ENCODE data around the gene GARIN5A.
A peak's percentile ranks its signal among the peaks of the same experiment; 100 is the strongest.
"Not testable (repeated sequence)": the region's sequence is repeated elsewhere in the genome, so short reads cannot be mapped to it uniquely, and the experiment has no call there.

Gene GARIN5A

GRCh38 chr19:50486823-50487515 lies 10.3 kb upstream of the GARIN5A start:
- DNase-seq, result no peak

GRCh38 chr19:50485284-50485955 lies 8.8 kb upstream of the GARIN5A start:
- no peak for DNase-seq

- DNase-seq, result no peak
Observed at GRCh38 chr19:50482916-50483315, 6.3 kb upstream of the GARIN5A start.

- no peak for DNase-seq
Observed at GRCh38 chr19:50482271-50482855, 5.7 kb upstream of the GARIN5A start.

- DNase-seq, result no peak
Observed at GRCh38 chr19:50481351-50482149, 4.9 kb upstream of the GARIN5A start.

DNA sequence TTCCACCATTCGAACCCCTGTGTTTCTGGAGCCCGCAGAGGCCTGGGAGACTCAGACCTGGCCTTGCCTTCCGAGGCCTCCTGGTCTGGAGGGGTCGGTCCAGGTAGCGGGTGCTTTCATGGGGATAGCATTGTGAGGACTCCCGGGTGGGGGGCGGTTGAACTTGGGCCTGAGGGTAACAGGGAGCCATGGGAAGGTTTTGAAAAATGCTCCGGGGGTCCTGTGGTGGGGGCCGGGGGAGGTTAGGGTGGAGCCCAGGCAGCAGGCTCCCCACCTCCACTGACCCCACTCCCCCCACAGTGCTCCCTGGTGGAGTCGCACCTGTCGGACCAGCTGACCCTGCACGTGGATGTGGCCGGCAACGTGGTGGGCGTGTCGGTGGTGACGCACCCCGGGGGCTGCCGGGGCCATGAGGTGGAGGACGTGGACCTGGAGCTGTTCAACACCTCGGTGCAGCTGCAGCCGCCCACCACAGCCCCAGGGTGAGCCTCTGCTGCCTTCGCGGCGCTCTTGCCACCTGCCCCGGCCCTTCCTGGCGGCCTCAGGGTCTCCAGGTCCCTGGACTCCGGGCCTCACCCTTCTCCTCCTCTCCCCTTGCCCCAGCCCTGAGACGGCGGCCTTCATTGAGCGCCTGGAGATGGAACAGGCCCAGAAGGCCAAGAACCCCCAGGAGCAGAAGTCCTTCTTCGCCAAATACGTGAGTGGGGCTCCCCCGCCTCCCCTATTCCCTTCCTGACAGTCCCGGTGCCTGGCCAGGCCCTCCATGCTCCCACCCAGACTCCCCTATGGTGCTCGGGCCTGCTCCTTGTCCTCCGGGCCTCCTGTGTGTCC lies 3.8 kb upstream of the GARIN5A start:
- DNase-seq, result no peak

- no peak for DNase-seq
Observed at GRCh38 chr19:50479761-50480251, 3.2 kb upstream of the GARIN5A start.

- no peak for DNase-seq
Observed at GRCh38 chr19:50478901-50479715, 2.5 kb upstream of the GARIN5A start.

- no peak for DNase-seq
Observed at GRCh38 chr19:50477751-50478515, 1.3 kb upstream of the GARIN5A start.

- no peak for DNase-seq
Observed at GRCh38 chr19:50476907-50477238, 225 bp upstream of the GARIN5A start.

GRCh38 chr19:50475736-50476223 lies 868 bp downstream of the GARIN5A start:
- no peak for DNase-seq

DNA sequence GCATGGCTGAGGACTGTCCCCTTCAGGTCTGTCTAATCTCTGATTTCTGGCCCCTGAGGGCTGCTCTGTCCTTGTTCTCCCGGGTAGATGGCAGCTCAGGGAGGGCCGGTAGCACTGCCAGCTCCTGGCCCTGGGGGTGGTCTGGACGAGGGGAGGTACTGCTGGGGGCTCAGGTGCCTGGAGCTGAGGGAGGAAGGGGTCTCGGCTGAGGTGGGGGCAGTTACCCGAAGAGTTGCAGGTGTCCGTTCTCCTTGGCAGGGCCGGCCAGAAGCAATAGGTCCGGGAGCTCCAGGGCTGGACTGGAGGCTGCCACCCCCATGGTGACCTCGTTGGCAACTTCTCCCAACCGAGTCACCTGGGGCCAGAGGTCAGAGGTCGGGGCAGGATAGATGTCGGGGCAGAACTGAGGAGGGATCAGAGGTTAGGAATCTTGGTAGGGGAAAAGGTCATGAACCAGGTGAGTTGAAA lies 1.5 kb downstream of the GARIN5A start:
- no peak for DNase-seq

DNA sequence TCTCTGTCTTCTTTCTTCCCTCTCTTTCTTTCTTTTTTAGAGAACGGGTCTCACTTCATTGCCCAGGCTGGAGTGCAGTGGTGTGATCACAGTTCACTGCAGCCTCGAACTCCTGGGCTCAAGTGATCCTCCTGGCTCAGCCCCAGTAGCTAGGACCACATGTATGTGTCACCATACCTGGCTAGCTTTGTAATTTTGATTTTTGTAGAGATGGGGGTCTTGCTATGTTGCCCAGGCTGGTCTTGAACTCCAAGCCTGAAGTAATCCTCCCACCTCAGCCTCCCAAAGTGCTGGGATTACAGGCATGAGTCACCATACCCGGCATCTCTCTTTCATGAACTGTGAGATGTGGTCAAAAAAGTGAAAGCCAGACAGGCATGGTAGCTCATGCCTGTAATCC lies 3.3 kb downstream of the GARIN5A start:
- not testable (repeated sequence) for DNase-seq

DNA sequence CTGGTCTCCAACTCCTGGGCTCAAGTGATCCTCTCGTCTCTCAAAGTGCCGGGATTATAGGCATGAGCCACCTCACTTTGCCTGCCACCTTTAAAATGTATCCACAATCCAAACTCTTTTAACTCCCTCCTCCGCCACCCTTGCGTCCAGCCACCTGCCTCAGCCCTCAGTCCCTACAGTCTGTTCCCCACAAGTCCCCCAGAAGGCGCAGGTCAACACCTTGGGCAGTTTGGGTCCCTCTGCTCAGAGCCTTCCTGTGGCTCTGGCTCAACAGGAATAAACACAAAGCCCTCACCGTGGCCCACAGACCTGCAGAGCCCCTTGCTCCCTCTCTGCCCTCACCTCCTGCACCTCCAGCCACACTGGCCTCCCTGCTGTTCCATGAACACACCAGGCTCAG lies 7.8 kb downstream of the GARIN5A start:
- no peak for DNase-seq

DNA sequence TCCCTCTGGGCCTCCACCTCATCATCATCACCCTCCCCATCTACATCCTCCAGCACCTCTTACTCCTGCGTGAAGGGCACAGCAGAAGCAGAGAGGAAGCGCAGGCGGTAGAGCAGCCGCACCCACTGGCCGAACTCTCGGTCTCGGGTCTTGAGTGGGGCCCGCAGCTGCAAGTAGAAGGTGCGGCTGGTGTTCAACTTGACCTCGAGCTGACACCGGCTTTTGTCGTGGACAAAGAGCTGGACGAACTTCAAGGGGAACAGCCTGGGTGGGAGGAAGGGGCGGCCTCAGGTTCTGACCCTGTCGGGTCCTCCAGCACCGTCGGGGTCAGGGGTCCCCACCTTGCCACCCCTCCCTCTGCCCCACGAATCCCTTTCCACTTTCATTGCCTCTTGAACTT lies 9.1 kb downstream of the GARIN5A start:
- DNase-seq, result no peak

- DNase-seq, result no peak
Observed at GRCh38 chr19:50466706-50467039, 10.0 kb downstream of the GARIN5A start.

- peak; percentile 79 for DNase-seq
Observed at GRCh38 chr19:50465986-50466705, 10.5 kb downstream of the GARIN5A start.

DNA sequence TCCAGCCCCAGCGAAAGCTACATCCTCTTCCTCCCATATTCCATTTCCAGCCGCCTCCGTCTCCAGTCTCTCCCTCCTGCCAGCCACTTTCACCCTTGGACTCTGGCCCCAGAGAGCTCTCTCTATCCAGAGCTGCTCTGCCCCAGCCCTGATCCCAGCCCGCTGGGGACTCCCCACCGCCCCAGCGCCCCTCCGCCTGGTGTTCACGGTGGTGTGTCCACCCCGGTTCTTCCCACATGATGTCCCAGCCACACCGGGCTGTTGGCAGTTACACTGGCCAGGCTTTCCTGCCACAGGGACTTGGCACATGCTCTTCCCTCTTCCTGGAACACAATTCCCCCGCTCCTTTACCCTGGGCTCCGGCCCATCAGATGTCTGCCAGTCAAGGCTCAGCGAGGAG lies 11.6 kb downstream of the GARIN5A start:
- DNase-seq, result no peak

GRCh38 chr19:50464348-50464747 lies 12.3 kb downstream of the GARIN5A start:
- no peak for DNase-seq

- no peak for DNase-seq
Observed at GRCh38 chr19:50462970-50463369, 13.7 kb downstream of the GARIN5A start.
